B cell (primary cell): ENCODE data around the gene ROMO1. TPM values are rescaled to one million over a fixed set of nuclear protein-coding genes. Genes with fewer than 3 reads are reported as not detected.
"Not testable (repeated sequence)": the region's sequence is repeated elsewhere in the genome, so short reads cannot be mapped to it uniquely, and the experiment has no call there.

Source experiments
- ATAC-seq: fragments of 200-7000 bp; cut with Tn5 transposase; one replicate; pipeline ENCODE4 v1.10.0; 2021; ENCODE audit warnings: low read depth, mild to moderate bottlenecking, moderate number of reproducible peaks, moderate library complexity
- CTCF ChIA-PET: fragments of 350-600 bp; sonication (Branson Sonifier 250); formaldehyde crosslinking; loops from one replicate; lab custom pipeline; 2021; ENCODE audit warnings: antibody characterized with exemption, inconsistent platforms; lab: Charles Lee
- POLR2A ChIA-PET: fragments of 350-600 bp; sonication (Branson Sonifier 250); formaldehyde crosslinking; loops from one replicate; lab custom pipeline; 2021; ENCODE audit warnings: antibody characterized with exemption; lab: Charles Lee
- DNase-seq: peaks from one replicate; pipeline ENCODE4 v3.0.0; 2013
- H2AFZ ChIP-seq: 2 replicates; pipeline ENCODE4 v1.6.1; 2012; ENCODE audit warnings: mild to moderate bottlenecking, low read depth, low read length; ENCODE audit not compliant: insufficient read depth, poor library complexity, severe bottlenecking
- H3K27ac ChIP-seq, 2 donors: 1 replicate in 1 of 2; 2 replicates in 1 of 2; pipeline ENCODE4 v1.5.1; 2012 to 2013; ENCODE audit warnings: low read length in 2 of 2, mild to moderate bottlenecking in 2 of 2, moderate library complexity in 1 of 2
- H3K27me3 ChIP-seq, 4 experiments: fragments of 200-600 bp in 1 of 4; sonication (generic) in 1 of 4; replicated peaks in 1 of 4; 1 replicate in 2 of 4; 2 replicates in 2 of 4; pipeline versions ENCODE4 v1.6.1 to v1.7.0; 2013 to 2016; ENCODE audit warnings: low read length in 3 of 4, mild to moderate bottlenecking in 2 of 4, mixed read lengths in 1 of 4, moderate library complexity in 1 of 4; ENCODE audit not compliant: insufficient read depth in 4 of 4, control insufficient read depth in 3 of 4; ENCODE audit errors: control extremely low read depth in 1 of 4
- H3K36me3 ChIP-seq, 2 experiments: replicated peaks in 1 of 2; 1 replicate in 1 of 2; 2 replicates in 1 of 2; pipeline versions ENCODE4 v1.6.1 to v1.7.1; 2013; ENCODE audit warnings: low read length in 1 of 2; ENCODE audit not compliant: insufficient read depth in 2 of 2, control insufficient read depth in 1 of 2; ENCODE audit errors: control extremely low read depth in 1 of 2, extremely low read depth in 1 of 2
- H3K4me1 ChIP-seq, 2 donors: fragments of 200-600 bp in 1 of 2; sonication (generic) in 1 of 2; 1 replicate in 1 of 2; 2 replicates in 1 of 2; pipeline versions ENCODE4 v1.5.1 to v1.6.1; 2013 to 2017; ENCODE audit warnings: low read length in 2 of 2; ENCODE audit not compliant: control insufficient read depth in 2 of 2, insufficient read depth in 2 of 2
- H3K4me2 ChIP-seq: replicated peaks from 2 replicates; pipeline ENCODE3; 2012; ENCODE audit warnings: mild to moderate bottlenecking, low read depth, low read length; ENCODE audit not compliant: poor library complexity, severe bottlenecking
- H3K4me3 ChIP-seq, 5 experiments: fragments of 200-600 bp in 1 of 5; sonication (generic) in 1 of 5; 1 replicate in 3 of 5; 2 replicates in 2 of 5; pipeline versions ENCODE4 v1.5.1 to v1.7.0; 2011 to 2016; ENCODE audit warnings: low read length in 4 of 5, mild to moderate bottlenecking in 4 of 5, low read depth in 2 of 5, control low read depth in 1 of 5, moderate library complexity in 1 of 5; ENCODE audit not compliant: insufficient read depth in 1 of 5; ENCODE audit errors: control extremely low read depth in 1 of 5, extremely low read depth in 1 of 5
- H3K79me2 ChIP-seq: fragments of 200-600 bp; sonication (generic); one replicate; pipeline ENCODE4 v1.6.0; 2016; ENCODE audit warnings: low read length; ENCODE audit not compliant: control insufficient read depth, insufficient read depth
- H3K9ac ChIP-seq: fragments of 200-600 bp; sonication (generic); 2 replicates; pipeline ENCODE4 v1.6.1; 2017; ENCODE audit warnings: mild to moderate bottlenecking, low read length, moderate library complexity
- H3K9me3 ChIP-seq, 3 donors: one replicate each; pipeline versions ENCODE4 v1.6.1 to v1.7.1; 2013; ENCODE audit warnings: low read length in 2 of 3; ENCODE audit not compliant: control insufficient read depth in 2 of 3, insufficient read depth in 1 of 3; ENCODE audit errors: control extremely low read depth in 1 of 3
- H4K20me1 ChIP-seq: 2 replicates; pipeline ENCODE4 v1.6.0; 2012; ENCODE audit warnings: mild to moderate bottlenecking, low read length; ENCODE audit not compliant: insufficient read depth, control insufficient read depth, poor library complexity, severe bottlenecking
- H3K27ac Mint-ChIP-seq: one replicate; pipeline ENCODE4 v1.8.0; 2021; ENCODE audit warnings: mixed read lengths
- H3K27me3 Mint-ChIP-seq: one replicate; pipeline ENCODE4 v1.8.0; 2021; ENCODE audit warnings: mixed read lengths
- H3K4me1 Mint-ChIP-seq: one replicate; pipeline ENCODE4 v1.8.0; 2021; ENCODE audit warnings: mixed read lengths
- H3K4me3 Mint-ChIP-seq: one replicate; pipeline ENCODE4 v1.8.0; 2021; ENCODE audit warnings: mixed read lengths
- H3K9me3 Mint-ChIP-seq: one replicate; pipeline ENCODE4 v1.8.0; 2022; ENCODE audit warnings: mixed read lengths; ENCODE audit not compliant: insufficient read depth
- EZH2 ChIP-seq: IDR thresholded peaks from 2 replicates; pipeline ENCODE4 v1.6.1; 2012; ENCODE audit warnings: borderline replicate concordance, low read depth, mild to moderate bottlenecking, moderate library complexity, low read length; ENCODE audit not compliant: insufficient read depth, poor library complexity, severe bottlenecking
- WGBS: methylation state at CpG from one replicate; pipeline ENCODE4 v1.1.5; 2013; ENCODE audit warnings: missing lambda C conversion rate; ENCODE audit not compliant: insufficient coverage; 5-methylcytosine and 5-hydroxymethylcytosine counted together
- intact Hi-C: fragments of 100-400 bp; cut with micrococcal nuclease; formaldehyde crosslinking; loops from one replicate; pipeline ENCODE4 v1.10.0; 2022
- polyA plus RNA-seq: library from polyadenylated mRNA; depleted of rRNA; stranded (reverse); fragments of >200 nt; gene quantifications from 2 replicates; pipeline ENCODE4 v1.2.3, GENCODE V29; 2012
- total RNA-seq, 2 donors: library from RNA; stranded (reverse); fragments of 120-200 nt in 1 of 2; gene quantifications; 1 replicate in 1 of 2; 2 replicates in 1 of 2; pipeline versions ENCODE4 v1.2.3 to v1.2.4, GENCODE V29; 2013 to 2022
- TF ChIP-seq, protein P1 (sequence below): fragments of 200-600 bp; IDR thresholded peaks from one replicate; pipeline ENCODE4 v1.8.0; 2022; ENCODE audit warnings: antibody characterized with exemption, mild to moderate bottlenecking

The ROMO1 gene
- total and polyA plus RNA-seq, 2 donors (not counting 1 experiment from before 2014, with no cell fraction given), result 38.1 to 145 TPM

DNA sequence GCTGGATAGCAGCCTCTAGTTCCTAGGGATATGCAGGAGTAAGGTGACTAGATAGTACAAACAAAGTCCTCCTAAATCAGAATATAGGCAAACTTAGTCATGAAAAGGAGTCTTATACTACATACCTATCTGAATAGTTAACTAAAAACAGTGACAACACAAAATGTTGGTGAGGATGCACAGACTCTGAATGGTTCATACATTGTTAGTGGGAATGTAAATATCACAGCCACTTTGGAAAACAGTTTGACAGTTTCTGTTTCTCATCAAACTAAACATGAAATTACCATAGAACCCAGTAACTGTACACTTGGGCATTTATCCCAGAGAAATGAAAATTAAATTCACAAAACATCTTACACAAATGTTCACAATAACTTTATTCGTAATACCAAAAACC, 17.2 kb upstream of the ROMO1 start:
- TF ChIP-seq EZH2, result no peak
- TF ChIP-seq, protein P1, sequence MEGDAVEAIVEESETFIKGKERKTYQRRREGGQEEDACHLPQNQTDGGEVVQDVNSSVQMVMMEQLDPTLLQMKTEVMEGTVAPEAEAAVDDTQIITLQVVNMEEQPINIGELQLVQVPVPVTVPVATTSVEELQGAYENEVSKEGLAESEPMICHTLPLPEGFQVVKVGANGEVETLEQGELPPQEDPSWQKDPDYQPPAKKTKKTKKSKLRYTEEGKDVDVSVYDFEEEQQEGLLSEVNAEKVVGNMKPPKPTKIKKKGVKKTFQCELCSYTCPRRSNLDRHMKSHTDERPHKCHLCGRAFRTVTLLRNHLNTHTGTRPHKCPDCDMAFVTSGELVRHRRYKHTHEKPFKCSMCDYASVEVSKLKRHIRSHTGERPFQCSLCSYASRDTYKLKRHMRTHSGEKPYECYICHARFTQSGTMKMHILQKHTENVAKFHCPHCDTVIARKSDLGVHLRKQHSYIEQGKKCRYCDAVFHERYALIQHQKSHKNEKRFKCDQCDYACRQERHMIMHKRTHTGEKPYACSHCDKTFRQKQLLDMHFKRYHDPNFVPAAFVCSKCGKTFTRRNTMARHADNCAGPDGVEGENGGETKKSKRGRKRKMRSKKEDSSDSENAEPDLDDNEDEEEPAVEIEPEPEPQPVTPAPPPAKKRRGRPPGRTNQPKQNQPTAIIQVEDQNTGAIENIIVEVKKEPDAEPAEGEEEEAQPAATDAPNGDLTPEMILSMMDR, result no peak
- 100% methylated on average over 1 of the region's 1 CpG for WGBS
- no peak overlapping the region for H3K9ac ChIP-seq
- H3K27me3 ChIP-seq, result no peaks in the 10 kb centered on the region
- CTCF ChIA-PET, result no interaction called here
- intact Hi-C loops, result no loop called here
- peaks cover 10% of the 10 kb centered on the region in 2 donors for H3K4me1 ChIP-seq
- POLR2A ChIA-PET, result interaction anchor here (0.7 kb wide), 2 partner anchors 11 to 137 kb away, joined by 3 read pairs; no protein-coding TSS in a partner anchor
- H3K27ac ChIP-seq, result no peak overlapping the region
- Mint-ChIP-seq H3K27ac (no peak overlapping the region), H3K9me3 (no peaks in the 10 kb centered on the region), H3K27me3 (no peaks in the 10 kb centered on the region), H3K4me1 (peaks cover 16% of the 10 kb centered on the region), H3K4me3 (no peak overlapping the region)
- no peaks in the 10 kb centered on the region for H4K20me1 ChIP-seq
- no peak overlapping the region for H3K4me3 ChIP-seq
- no peak overlapping the region for H3K4me2 ChIP-seq
- peaks cover 0 to 12% of the 10 kb centered on the region in 2 experiments for H3K36me3 ChIP-seq
- no peaks in the 10 kb centered on the region for H3K9me3 ChIP-seq
- H3K79me2 ChIP-seq, result no peaks in the 10 kb centered on the region
- DNase-seq, result no peak
- no peak overlapping the region for H2AFZ ChIP-seq
- no peak for ATAC-seq

DNA sequence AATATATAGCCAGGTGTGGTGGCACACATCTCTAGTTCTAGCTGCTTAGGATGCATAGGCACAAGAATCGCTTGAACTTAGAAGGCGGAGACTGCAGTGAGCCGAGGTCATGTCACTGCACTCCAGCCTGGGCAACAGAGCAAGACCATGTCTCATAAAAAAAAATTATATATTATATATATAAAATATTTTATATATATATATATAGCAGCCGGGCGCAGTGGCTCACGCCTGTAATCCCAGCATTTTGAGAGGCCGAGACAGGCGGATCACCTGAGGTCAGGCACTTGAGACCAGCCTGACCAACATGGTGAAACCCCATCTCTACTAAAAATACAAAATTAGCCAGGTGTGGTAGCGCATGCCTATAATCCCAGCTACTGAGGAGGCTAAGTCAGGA, 13.8 kb upstream of the ROMO1 start:
- ATAC-seq, H3K9me3 Mint-ChIP-seq: not testable (repeated sequence)

DNA sequence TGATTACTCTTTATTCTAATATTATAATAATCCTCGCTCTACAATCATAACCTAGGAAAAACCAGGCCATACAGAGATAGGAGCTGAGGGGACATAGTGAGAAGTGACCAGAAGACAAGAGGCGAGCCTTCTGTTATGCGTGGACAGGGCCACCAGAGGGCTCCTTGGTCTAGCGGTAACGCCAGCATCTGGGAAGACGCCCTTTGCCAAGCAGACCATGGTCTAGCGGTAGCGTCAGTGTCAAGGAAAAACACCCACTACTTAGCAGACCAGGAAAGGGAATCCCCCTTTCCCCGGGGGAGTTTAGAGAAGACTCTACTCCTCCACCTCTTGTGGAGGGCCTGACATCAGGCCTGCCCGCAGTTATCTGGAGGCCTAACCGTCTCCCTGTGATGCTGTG, 12.3 kb upstream of the ROMO1 start:
- CTCF ChIA-PET, result interaction anchor here (1.0 to 1.5 kb wide), 2 partner anchors 197 to 199 kb away, joined by 3 to 5 read pairs; no protein-coding TSS in a partner anchor

More for the DNA sequence above, 13.8 kb upstream of the ROMO1 start:
- H3K27me3 Mint-ChIP-seq, DNase-seq, H3K9ac ChIP-seq, H3K4me1 ChIP-seq, intact Hi-C loops, H3K4me1 Mint-ChIP-seq, H3K4me3 Mint-ChIP-seq, H3K9me3 ChIP-seq, H3K27me3 ChIP-seq, POLR2A ChIA-PET, CTCF ChIA-PET, H3K27ac Mint-ChIP-seq, H3K4me3 ChIP-seq, H4K20me1 ChIP-seq, H3K4me2 ChIP-seq, H3K79me2 ChIP-seq, H3K27ac ChIP-seq, H2AFZ ChIP-seq: not testable (repeated sequence)
- WGBS, result no CpG with 5 or more reads among the region's 9 CpGs
- H3K36me3 ChIP-seq, result peaks cover 6 to 28% of the 10 kb centered on the region in 2 experiments

More for the DNA sequence above, 12.3 kb upstream of the ROMO1 start:
- H3K9ac ChIP-seq, H3K9me3 ChIP-seq, H3K4me1 ChIP-seq, H3K27me3 Mint-ChIP-seq, H3K4me3 ChIP-seq, H2AFZ ChIP-seq, H3K9me3 Mint-ChIP-seq, H3K27me3 ChIP-seq, H3K79me2 ChIP-seq, ATAC-seq, H3K4me1 Mint-ChIP-seq, H3K27ac Mint-ChIP-seq, H4K20me1 ChIP-seq, POLR2A ChIA-PET, DNase-seq, H3K4me2 ChIP-seq, H3K27ac ChIP-seq, H3K4me3 Mint-ChIP-seq, intact Hi-C loops: not testable (repeated sequence)
- WGBS, result 100% methylated on average over 3 of the region's 11 CpGs
- H3K36me3 ChIP-seq, result peaks cover 8 to 26% of the 10 kb centered on the region in 2 experiments
